Hepatocyte (in vitro differentiated cells): ENCODE measurements around the gene NOL6.

Experiments
- EZH2 ChIP-seq: fragments of 200-600 bp; sonication (generic); IDR thresholded peaks from 2 replicates; pipeline ENCODE4 v1.6.1; 2016; ENCODE audit warnings: antibody characterized with exemption, mild to moderate bottlenecking, borderline replicate concordance
- EZH2phosphoT487 ChIP-seq: fragments of 200-600 bp; sonication (generic); IDR thresholded peaks from one replicate; pipeline ENCODE4 v1.6.1; 2018; ENCODE audit warnings: antibody characterized with exemption, mild to moderate bottlenecking, low read depth, moderate library complexity; ENCODE audit not compliant: unreplicated experiment, severe bottlenecking
- TF ChIP-seq, protein P1 (sequence below): fragments of 200-600 bp; sonication (generic); IDR thresholded peaks from 2 replicates; pipeline ENCODE4 v1.5.1; 2016; ENCODE audit warnings: antibody characterized with exemption, mild to moderate bottlenecking; ENCODE audit not compliant: poor library complexity

DNA sequence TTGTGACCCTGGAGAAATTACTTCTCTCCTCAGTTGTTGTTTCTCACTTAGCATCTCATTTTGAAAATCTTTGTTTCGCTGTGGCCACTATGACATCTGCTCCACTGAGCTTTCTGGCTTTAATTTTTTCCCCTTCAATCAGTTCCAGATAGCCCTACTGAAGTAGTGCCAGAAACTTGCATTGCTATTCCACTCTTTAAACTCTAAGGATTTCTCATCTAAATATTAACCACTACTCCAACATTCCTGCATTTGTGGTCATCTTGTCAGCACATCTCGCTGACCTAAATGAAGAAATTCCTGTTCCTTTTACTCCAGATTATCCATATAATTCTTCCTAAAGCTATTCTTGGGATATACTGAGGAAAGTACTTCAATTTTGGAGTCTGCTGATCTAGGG, 15.3 kb upstream of the NOL6 start:
- TF ChIP-seq EZH2phosphoT487 (no peak), EZH2 (no peak)
- TF ChIP-seq, protein P1, sequence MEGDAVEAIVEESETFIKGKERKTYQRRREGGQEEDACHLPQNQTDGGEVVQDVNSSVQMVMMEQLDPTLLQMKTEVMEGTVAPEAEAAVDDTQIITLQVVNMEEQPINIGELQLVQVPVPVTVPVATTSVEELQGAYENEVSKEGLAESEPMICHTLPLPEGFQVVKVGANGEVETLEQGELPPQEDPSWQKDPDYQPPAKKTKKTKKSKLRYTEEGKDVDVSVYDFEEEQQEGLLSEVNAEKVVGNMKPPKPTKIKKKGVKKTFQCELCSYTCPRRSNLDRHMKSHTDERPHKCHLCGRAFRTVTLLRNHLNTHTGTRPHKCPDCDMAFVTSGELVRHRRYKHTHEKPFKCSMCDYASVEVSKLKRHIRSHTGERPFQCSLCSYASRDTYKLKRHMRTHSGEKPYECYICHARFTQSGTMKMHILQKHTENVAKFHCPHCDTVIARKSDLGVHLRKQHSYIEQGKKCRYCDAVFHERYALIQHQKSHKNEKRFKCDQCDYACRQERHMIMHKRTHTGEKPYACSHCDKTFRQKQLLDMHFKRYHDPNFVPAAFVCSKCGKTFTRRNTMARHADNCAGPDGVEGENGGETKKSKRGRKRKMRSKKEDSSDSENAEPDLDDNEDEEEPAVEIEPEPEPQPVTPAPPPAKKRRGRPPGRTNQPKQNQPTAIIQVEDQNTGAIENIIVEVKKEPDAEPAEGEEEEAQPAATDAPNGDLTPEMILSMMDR = no peak
